HepG2 (cell line): ENCODE data around the gene NIP7. TPM values are rescaled to one million over a fixed set of nuclear protein-coding genes. Genes with fewer than 3 reads are reported as not detected.

Experiments
- BRF2 ChIP-seq: sonication (generic); formaldehyde crosslinking; IDR thresholded peaks from 2 replicates; pipeline ENCODE4 v1.8.1; 2022; ENCODE audit warnings: mild to moderate bottlenecking, missing genetic modification reagents
- EED ChIP-seq: sonication (generic); formaldehyde crosslinking; IDR thresholded peaks from 2 replicates; pipeline ENCODE4 v1.5.0; 2020; ENCODE audit warnings: mild to moderate bottlenecking, missing genetic modification reagents
- ELF3 ChIP-seq: IDR thresholded peaks from 2 replicates; pipeline ENCODE4 v1.6.1; 2016; ENCODE audit warnings: missing genetic modification reagents, missing compliant biosample characterization
- FIP1L1 ChIP-seq: fragments of 200-400 bp; formaldehyde crosslinking; IDR thresholded peaks from 2 replicates; pipeline ENCODE4 v1.6.1; 2018; ENCODE audit warnings: low read depth, mild to moderate bottlenecking, low read length, moderate library complexity, borderline replicate concordance; ENCODE audit not compliant: insufficient read depth
- GATA4 ChIP-seq: sonication (generic); IDR thresholded peaks from 2 replicates; pipeline ENCODE4 v1.6.1; 2016; ENCODE audit warnings: antibody characterized with exemption, low read depth, borderline replicate concordance
- HHEX ChIP-seq: IDR thresholded peaks from 2 replicates; pipeline ENCODE4 v1.6.1; 2016; ENCODE audit warnings: control low read depth
- HMGXB3 ChIP-seq: sonication (generic); formaldehyde crosslinking; IDR thresholded peaks from 2 replicates; pipeline ENCODE4 v1.4.0; 2020; ENCODE audit warnings: missing genetic modification reagents, borderline replicate concordance
- JUND ChIP-seq: sonication (generic); formaldehyde crosslinking; IDR thresholded peaks from 2 replicates; pipeline ENCODE4 v1.8.0; 2022; ENCODE audit warnings: mild to moderate bottlenecking, missing genetic modification reagents
- MBNL3 ChIP-seq: fragments of 250-450 bp; sonication (Bioruptor Pico); conservative IDR thresholded peaks from 2 replicates; pipeline ENCODE4 v1.8.0; 2022; ENCODE audit warnings: mild to moderate bottlenecking, inconsistent platforms
- NONO ChIP-seq, 2 experiments: fragments of 450-650 bp in 1 of 2; sonication (generic) in 1 of 2; formaldehyde crosslinking in 1 of 2; IDR thresholded peaks in 1 of 2; conservative IDR thresholded peaks in 1 of 2; 2 replicates each; pipeline versions ENCODE4 v1.6.1 to v1.8.0; 2017 to 2022; ENCODE audit warnings: mild to moderate bottlenecking in 1 of 2, missing genetic modification reagents in 1 of 2, moderate library complexity in 1 of 2
- RXRB ChIP-seq: IDR thresholded peaks from 2 replicates; pipeline ENCODE4 v1.6.1; 2016; ENCODE audit warnings: borderline replicate concordance, missing genetic modification reagents, missing compliant biosample characterization
- TCF12 ChIP-seq, 2 experiments: fragments of 450-650 bp in 1 of 2; sonication (generic) in 1 of 2; formaldehyde crosslinking in 1 of 2; IDR thresholded peaks; 2 replicates each; pipeline versions ENCODE4 v1.6.1 to v1.8.0; 2017 to 2022; ENCODE audit warnings: antibody characterized with exemption in 1 of 2, mild to moderate bottlenecking in 1 of 2, missing genetic modification reagents in 1 of 2, moderate library complexity in 1 of 2
- YEATS2 ChIP-seq: sonication (generic); formaldehyde crosslinking; IDR thresholded peaks from 2 replicates; pipeline ENCODE4 v1.4.0; 2020; ENCODE audit warnings: missing genetic modification reagents, borderline replicate concordance
- ZHX1 ChIP-seq: sonication (generic); formaldehyde crosslinking; IDR thresholded peaks from 2 replicates; pipeline ENCODE4 v1.8.1; 2022; ENCODE audit warnings: low read depth, mild to moderate bottlenecking, missing genetic modification reagents
- ZNF101 ChIP-seq: sonication (generic); formaldehyde crosslinking; IDR thresholded peaks from 2 replicates; pipeline ENCODE4 v1.4.0; 2020; ENCODE audit warnings: mild to moderate bottlenecking, low read depth, missing genetic modification reagents, borderline replicate concordance
- ZNF160 ChIP-seq: sonication (generic); formaldehyde crosslinking; IDR thresholded peaks from 2 replicates; pipeline ENCODE4 v1.8.0; 2022; ENCODE audit warnings: mild to moderate bottlenecking, inconsistent platforms, missing genetic modification reagents
- ZNF333 ChIP-seq: sonication (generic); formaldehyde crosslinking; IDR thresholded peaks from 2 replicates; pipeline ENCODE4 v1.4.0; 2020; ENCODE audit warnings: mild to moderate bottlenecking, missing genetic modification reagents, borderline replicate concordance
- ZNF549 ChIP-seq: sonication (generic); formaldehyde crosslinking; IDR thresholded peaks from 2 replicates; pipeline ENCODE4 v1.5.0; 2020; ENCODE audit warnings: missing genetic modification reagents
- ZNF589 ChIP-seq: sonication (generic); formaldehyde crosslinking; conservative IDR thresholded peaks from 2 replicates; pipeline ENCODE4 v1.8.0; 2022; ENCODE audit warnings: mild to moderate bottlenecking, moderate library complexity, missing genetic modification reagents
- ZNF747 ChIP-seq: sonication (generic); formaldehyde crosslinking; IDR thresholded peaks from 2 replicates; pipeline ENCODE4 v1.8.1; 2023; ENCODE audit warnings: missing genetic modification reagents, mild to moderate bottlenecking, borderline replicate concordance
- polyA plus RNA-seq, 8 experiments: library from polyadenylated mRNA; depleted of rRNA in 3 of 8; stranded (reverse) in 7 of 8; unstranded in 1 of 8; fragments of >200 nt; fragmentation: Illumina TruSeq in 4 of 8; extraction: Trizol in 4 of 8; gene quantifications; 2 replicates each; pipeline versions ENCODE4 v1.2.1 to v1.2.3, GENCODE V29; 2011 to 2016; ENCODE audit warnings: low read depth in 4 of 8, missing spikeins in 1 of 8, mixed read lengths in 1 of 8; ENCODE audit not compliant: insufficient read depth in 1 of 8
- total RNA-seq, 5 experiments: library from RNA; depleted of rRNA; stranded (reverse); fragments of >200 nt; fragmentation: Illumina TruSeq; extraction: Trizol; gene quantifications; 2 replicates each; pipeline ENCODE4 v1.2.3, GENCODE V29; 2016; ENCODE audit warnings: low read depth in 1 of 5

The NIP7 gene
- total and polyA plus RNA-seq, 2 of the 13 experiments (the other 11 are each of a cell fraction or from before 2014, with no cell fraction given), result 15.3 to 114 TPM

GRCh38 chr16:69339289-69340094, at the start of gene NIP7, which contains the start of gene COG8 (continued):
- TF ChIP-seq ZNF589 (CRISPR knock-in tag), result peak; percentile 53; the same call in 1 of the 2 replicates
- 0 out of 2 replicates have a peak, but pooled peaks have one; percentile 36 for TF ChIP-seq HHEX (CRISPR knock-in tag)
- TF ChIP-seq EED (CRISPR knock-in tag), result no peak
- TF ChIP-seq BRF2 (CRISPR knock-in tag), result no peak
- TF ChIP-seq ELF3, result peak; percentile 94
- TF ChIP-seq RXRB (CRISPR knock-in tag), result no peak; the same call in 1 of the 2 replicates
- TF ChIP-seq MBNL3, result no peak
- TF ChIP-seq ZNF549, result peak; percentile 88; the same call in 1 of the 2 replicates
- TF ChIP-seq ZNF333 (CRISPR knock-in tag), result peak; percentile 79
- peak; percentile 45; the same call in 1 of the 2 replicates for TF ChIP-seq ZNF101
- TF ChIP-seq TCF12 (IDR thresholded peaks at IDR 0.05), result no peak
- no peak for TF ChIP-seq TCF12 (CRISPR knock-in tag; IDR thresholded peaks at IDR 0.05)
- TF ChIP-seq HMGXB3 (CRISPR knock-in tag), result peak; percentile 83; the same call in 1 of the 2 replicates
- 0 out of 2 replicates have a peak, but pooled peaks have one; percentile 53 for TF ChIP-seq GATA4
- peak; percentile 43 for TF ChIP-seq ZNF160
- TF ChIP-seq NONO (IDR thresholded peaks at IDR 0.05), result no peak
- peak; percentile 98 for TF ChIP-seq NONO (CRISPR knock-in tag; conservative IDR thresholded peaks at IDR 0.05)
- no peak for TF ChIP-seq FIP1L1
- TF ChIP-seq JUND, result no peak
- TF ChIP-seq YEATS2 (CRISPR knock-in tag), result peak; percentile 98
- peak; percentile 83; the same call in 1 of the 2 replicates for TF ChIP-seq ZNF747 (CRISPR knock-in tag)
- TF ChIP-seq ZHX1 (CRISPR knock-in tag), result peak; percentile 66; the same call in 1 of the 2 replicates
